CD4-positive, alpha-beta T cell treated with Interleukin-2 at 100 ng/mL for 4 hours (primary cell): ENCODE measurements around the gene C3orf80.
"Not testable (repeated sequence)": the region's sequence is repeated elsewhere in the genome, so short reads cannot be mapped to it uniquely, and the experiment has no call there.

Experiments used
- DNase-seq: peaks from one replicate; pipeline ENCODE4 v3.0.0-alpha.2; 2020; ENCODE audit warnings: low spot score

Gene C3orf80

GRCh38 chr3:160213191-160213590 lies 12.0 kb upstream of the C3orf80 start:
- DNase-seq = no peak

GRCh38 chr3:160217675-160218074 lies 7.5 kb upstream of the C3orf80 start:
- no peak for DNase-seq

- DNase-seq = no peak
Measured at GRCh38 chr3:160218136-160218535, 7.1 kb upstream of the C3orf80 start.

- DNase-seq = no peak
Measured at GRCh38 chr3:160220038-160220437, 5.2 kb upstream of the C3orf80 start.

GRCh38 chr3:160221019-160221418 lies 4.2 kb upstream of the C3orf80 start:
- DNase-seq = no peak

- DNase-seq = no peak
Measured at GRCh38 chr3:160224256-160224655, 966 bp upstream of the C3orf80 start.

GRCh38 chr3:160224811-160225175 lies 429 bp upstream of the C3orf80 start:
- DNase-seq = no peak

GRCh38 chr3:160226026-160226907 lies 1.0 kb downstream of the C3orf80 start:
- DNase-seq = no peak

GRCh38 chr3:160227419-160227818 lies 2.2 kb downstream of the C3orf80 start:
- DNase-seq = no peak

- DNase-seq = no peak
Measured at GRCh38 chr3:160232014-160232413, 6.8 kb downstream of the C3orf80 start.

GRCh38 chr3:160240719-160241118 lies 15.5 kb downstream of the C3orf80 start:
- DNase-seq = not testable (repeated sequence)

- DNase-seq = no peak
Measured at GRCh38 chr3:160245261-160245800, 20.1 kb downstream of the C3orf80 start.

GRCh38 chr3:160247766-160248165 lies 22.5 kb downstream of the C3orf80 start:
- no peak for DNase-seq

- no peak for DNase-seq
Measured at GRCh38 chr3:160253298-160253697, 28.1 kb downstream of the C3orf80 start.

- DNase-seq = no peak
Measured at GRCh38 chr3:160257606-160258005, 32.4 kb downstream of the C3orf80 start.

- no peak for DNase-seq
Measured at GRCh38 chr3:160259589-160259988, 34.4 kb downstream of the C3orf80 start.

GRCh38 chr3:160260587-160261270 lies 35.5 kb downstream of the C3orf80 start:
- no peak for DNase-seq

- no peak for DNase-seq
Measured at GRCh38 chr3:160265088-160265487, 39.9 kb downstream of the C3orf80 start.
